Muscle layer of colon (tissue), 2 donors: ENCODE measurements around the gene CPED1.
"Not testable (repeated sequence)": the region's sequence is repeated elsewhere in the genome, so short reads cannot be mapped to it uniquely, and the experiment has no call there.

ENCODE experiments used
- H3K27ac ChIP-seq: one replicate; pipeline ENCODE4 v1.7.0; 2013; ENCODE audit warnings: low read depth, mild to moderate bottlenecking, low read length, moderate library complexity
- H3K27me3 ChIP-seq, 2 donors: one replicate each; pipeline ENCODE4 v1.7.0; 2013; ENCODE audit warnings: low read length in 2 of 2, mild to moderate bottlenecking in 2 of 2; ENCODE audit not compliant: insufficient read depth in 2 of 2, control insufficient read depth in 1 of 2
- H3K36me3 ChIP-seq: one replicate; pipeline ENCODE4 v1.7.0; 2013; ENCODE audit warnings: mild to moderate bottlenecking, low read length; ENCODE audit not compliant: insufficient read depth
- H3K4me1 ChIP-seq: one replicate; pipeline ENCODE4 v1.7.0; 2013; ENCODE audit warnings: mild to moderate bottlenecking, low read length; ENCODE audit not compliant: insufficient read depth
- H3K4me3 ChIP-seq, 2 donors: one replicate each; pipeline ENCODE4 v1.7.0; 2013; ENCODE audit warnings: low read length in 2 of 2, low read depth in 1 of 2, mild to moderate bottlenecking in 1 of 2, moderate library complexity in 1 of 2
- H3K9ac ChIP-seq: one replicate; pipeline ENCODE4 v1.7.0; 2013; ENCODE audit warnings: low read length
- H3K9me3 ChIP-seq: one replicate; pipeline ENCODE4 v1.7.0; 2013; ENCODE audit warnings: mild to moderate bottlenecking, low read length
- donor health status: abdominal sarcoma.
- donor health status: Adenocarcinoma of cecum.

The CPED1 gene

DNA sequence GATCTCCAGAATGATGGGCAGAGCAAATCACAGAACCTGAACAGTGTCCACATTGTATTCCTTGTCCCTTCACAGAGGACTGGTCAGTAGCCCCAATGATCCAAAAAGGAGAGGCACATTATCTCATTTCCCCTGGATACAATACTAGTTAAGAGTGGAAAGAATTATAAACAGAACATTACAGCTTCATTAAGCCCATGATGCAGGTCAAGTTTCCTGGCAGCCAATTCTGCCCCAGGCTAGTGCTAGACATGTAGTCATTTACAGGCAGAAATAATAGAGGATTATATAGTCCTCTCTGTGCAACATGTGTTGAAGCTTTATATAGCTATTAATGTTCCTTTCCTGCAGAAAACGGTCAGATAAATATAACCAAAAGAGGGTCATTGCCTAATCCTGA is 216.0 kb downstream of the CPED1 start:
- no peak overlapping the region for H3K9ac ChIP-seq
- H3K9me3 ChIP-seq, result no peaks in the 10 kb centered on the region
- H3K36me3 ChIP-seq, result no peaks in the 10 kb centered on the region
- no peak overlapping the region for H3K27ac ChIP-seq
- H3K4me3 ChIP-seq, result no peak overlapping the region
- no peaks in the 10 kb centered on the region for H3K4me1 ChIP-seq
- no peaks in the 10 kb centered on the region for H3K27me3 ChIP-seq

GRCh38 chr7:121205777-121206176 is 217.3 kb downstream of the CPED1 start:
- Histone ChIP-seq H3K4me3 (no peak overlapping the region), H3K27me3 (no peaks in the 10 kb centered on the region), H3K9me3 (no peaks in the 10 kb centered on the region), H3K27ac (no peak overlapping the region), H3K36me3 (no peaks in the 10 kb centered on the region), H3K4me1 (no peaks in the 10 kb centered on the region), H3K9ac (no peak overlapping the region)

DNA sequence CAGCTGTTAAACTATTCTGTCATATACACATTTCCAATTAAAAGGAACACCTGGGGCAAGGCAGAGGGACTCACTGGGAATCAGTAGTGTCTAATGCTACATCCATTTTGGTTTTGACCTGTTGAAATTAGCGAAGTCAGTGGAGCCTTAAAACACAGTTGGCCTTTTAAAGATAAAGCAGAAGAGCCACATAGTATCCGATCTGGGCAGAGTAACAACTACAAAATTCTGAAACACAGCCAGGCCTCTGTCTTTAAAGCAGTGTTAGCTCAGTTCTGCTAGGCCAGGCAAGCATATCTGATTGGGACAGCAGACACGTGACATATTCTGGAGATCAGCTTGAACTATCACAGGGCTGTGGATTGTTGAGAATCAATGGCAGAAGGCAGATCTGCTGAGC is 222.7 kb downstream of the CPED1 start:
- H3K9me3 ChIP-seq, result no peaks in the 10 kb centered on the region
- H3K27me3 ChIP-seq, result no peaks in the 10 kb centered on the region
- H3K27ac ChIP-seq, result no peak overlapping the region
- no peak overlapping the region for H3K9ac ChIP-seq
- H3K36me3 ChIP-seq, result no peaks in the 10 kb centered on the region
- no peak overlapping the region for H3K4me3 ChIP-seq
- H3K4me1 ChIP-seq, result peaks cover 8% of the 10 kb centered on the region

DNA sequence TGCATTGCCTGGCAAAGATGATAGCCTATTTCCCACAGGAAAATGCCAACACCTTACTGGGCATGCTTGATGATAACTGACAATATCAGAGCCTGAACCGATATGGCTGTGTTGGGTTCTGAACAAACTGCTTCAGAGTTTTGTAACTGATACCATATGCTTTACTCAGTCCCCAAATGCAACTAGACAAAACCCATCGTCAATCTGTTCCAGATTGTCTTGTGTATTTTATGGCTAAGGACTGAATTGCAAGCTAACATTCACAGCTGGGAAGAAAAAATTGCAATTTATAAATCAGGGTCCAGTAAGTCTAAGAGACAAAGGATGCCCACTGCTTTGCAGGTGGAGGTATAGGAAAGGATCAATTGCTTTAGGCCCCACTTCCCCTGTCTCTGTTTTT is 223.5 kb downstream of the CPED1 start:
- H3K9ac ChIP-seq, result no peak overlapping the region
- H3K27me3 ChIP-seq, result no peaks in the 10 kb centered on the region
- H3K9me3 ChIP-seq, result no peaks in the 10 kb centered on the region

GRCh38 chr7:121214657-121215056 is 226.1 kb downstream of the CPED1 start:
- H3K9me3 ChIP-seq, result no peaks in the 10 kb centered on the region
- no peaks in the 10 kb centered on the region for H3K27me3 ChIP-seq
- H3K27ac ChIP-seq, result no peak overlapping the region
- no peaks in the 10 kb centered on the region for H3K36me3 ChIP-seq
- H3K4me3 ChIP-seq, result no peak overlapping the region
- peaks cover 8% of the 10 kb centered on the region for H3K4me1 ChIP-seq
- no peak overlapping the region for H3K9ac ChIP-seq

More for the DNA sequence above, 223.5 kb downstream of the CPED1 start:
- Histone ChIP-seq H3K27ac (no peak overlapping the region), H3K4me3 (no peak overlapping the region), H3K4me1 (peaks cover 8% of the 10 kb centered on the region), H3K36me3 (no peaks in the 10 kb centered on the region)

- Histone ChIP-seq H3K4me3 (no peak overlapping the region), H3K9ac (no peak overlapping the region), H3K4me1 (no peaks in the 10 kb centered on the region), H3K36me3 (no peaks in the 10 kb centered on the region), H3K9me3 (no peaks in the 10 kb centered on the region), H3K27ac (no peak overlapping the region), H3K27me3 (no peaks in the 10 kb centered on the region)
Observed at GRCh38 chr7:121219026-121219425, 230.5 kb downstream of the CPED1 start.

DNA sequence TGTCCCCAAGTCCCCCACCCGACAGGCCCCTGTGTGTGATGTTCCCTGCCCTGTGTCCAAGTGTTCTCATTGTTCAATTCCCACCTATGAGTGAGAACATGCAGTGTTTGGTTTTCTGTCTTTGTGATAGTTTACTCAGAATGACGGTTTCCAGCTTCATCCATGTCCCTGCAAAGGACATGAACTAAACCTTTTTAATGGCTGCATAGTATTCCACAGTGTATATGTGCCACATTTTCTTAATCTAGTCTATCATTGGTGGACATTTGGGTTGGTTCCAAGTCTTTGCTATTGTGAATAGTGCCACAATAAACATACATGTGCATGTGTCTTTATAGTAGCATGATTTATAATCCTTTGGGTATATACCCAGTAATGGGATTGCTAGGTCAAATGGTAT is 232.6 kb downstream of the CPED1 start:
- not testable (repeated sequence) for H3K9ac ChIP-seq, H3K4me1 ChIP-seq, H3K4me3 ChIP-seq, H3K27ac ChIP-seq, H3K9me3 ChIP-seq, H3K27me3 ChIP-seq, H3K36me3 ChIP-seq

- Histone ChIP-seq H3K9me3 (no peaks in the 10 kb centered on the region), H3K36me3 (no peaks in the 10 kb centered on the region), H3K4me3 (no peak overlapping the region), H3K9ac (no peak overlapping the region), H3K27ac (no peak overlapping the region), H3K4me1 (no peaks in the 10 kb centered on the region), H3K27me3 (no peaks in the 10 kb centered on the region)
Observed at GRCh38 chr7:121228779-121229178, 240.3 kb downstream of the CPED1 start.

DNA sequence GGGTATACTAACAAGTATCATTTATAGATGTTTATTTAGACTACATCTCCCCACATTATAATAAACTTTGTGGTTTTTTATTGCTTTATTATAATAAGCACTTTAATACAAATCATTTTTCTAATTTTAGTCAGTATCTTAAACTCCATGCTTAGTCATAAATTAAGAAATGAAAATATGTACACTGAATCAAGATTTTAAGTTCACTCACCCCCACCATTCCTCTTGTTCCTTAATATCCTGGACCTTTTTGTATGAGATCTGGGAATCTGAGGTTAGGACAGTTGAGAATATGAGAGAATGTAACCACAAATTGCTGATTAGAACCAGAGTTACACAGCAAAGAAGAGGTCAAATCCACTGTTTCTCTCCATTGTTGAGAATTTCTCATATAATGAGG is 246.7 kb downstream of the CPED1 start:
- Histone ChIP-seq H3K27ac (no peak overlapping the region), H3K4me1 (no peaks in the 10 kb centered on the region), H3K27me3 (no peaks in the 10 kb centered on the region), H3K4me3 (no peak overlapping the region), H3K9me3 (no peaks in the 10 kb centered on the region), H3K36me3 (peaks cover 18% of the 10 kb centered on the region), H3K9ac (no peak overlapping the region)

DNA sequence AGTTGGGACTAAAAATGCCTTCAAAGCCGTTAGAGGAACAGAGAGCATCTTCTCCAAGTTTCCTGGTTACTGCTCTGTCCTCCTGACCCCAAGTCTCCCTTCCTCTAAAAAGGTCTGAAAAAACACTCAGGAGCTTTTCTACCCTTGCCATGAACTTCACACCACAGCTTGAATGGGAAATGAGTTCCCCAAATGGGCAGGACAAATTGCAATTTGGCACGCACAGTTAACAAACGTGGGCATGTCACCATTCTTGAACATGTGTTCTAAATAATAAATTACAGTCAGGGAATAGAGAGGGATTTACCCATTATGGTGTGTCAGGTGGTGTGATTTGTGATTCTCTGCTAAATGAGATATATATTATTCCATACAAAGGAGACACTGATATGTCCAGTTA is 249.1 kb downstream of the CPED1 start:
- Histone ChIP-seq H3K27me3 (no peaks in the 10 kb centered on the region), H3K4me3 (no peak overlapping the region), H3K27ac (no peak overlapping the region), H3K4me1 (no peaks in the 10 kb centered on the region), H3K9ac (no peak overlapping the region), H3K36me3 (peaks cover 18% of the 10 kb centered on the region), H3K9me3 (no peaks in the 10 kb centered on the region)

- Histone ChIP-seq H3K9ac (no peak overlapping the region), H3K9me3 (no peaks in the 10 kb centered on the region), H3K4me1 (no peaks in the 10 kb centered on the region), H3K4me3 (no peak overlapping the region), H3K27me3 (no peaks in the 10 kb centered on the region), H3K27ac (no peak overlapping the region), H3K36me3 (peaks cover 28% of the 10 kb centered on the region)
Observed at GRCh38 chr7:121244120-121244870, 255.8 kb downstream of the CPED1 start.

DNA sequence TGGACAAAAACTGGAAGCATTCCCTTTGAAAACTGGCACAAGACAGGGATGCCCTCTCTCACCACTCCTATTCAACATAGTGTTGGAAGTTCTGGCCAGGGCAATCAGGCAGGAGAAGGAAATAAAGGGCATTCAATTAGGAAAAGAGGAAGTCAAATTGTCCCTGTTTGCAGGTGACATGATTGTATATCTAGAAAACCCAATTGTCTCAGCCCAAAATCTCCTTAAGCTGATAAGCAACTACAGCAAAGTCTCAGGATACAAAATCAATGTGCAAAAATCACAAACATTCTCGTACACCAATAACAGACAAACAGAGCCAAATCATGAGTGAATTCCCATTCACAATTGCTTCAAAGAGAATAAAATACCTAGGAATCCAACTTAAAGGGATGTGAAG is 262.9 kb downstream of the CPED1 start:
- H3K9me3 ChIP-seq, H3K4me1 ChIP-seq, H3K9ac ChIP-seq, H3K27ac ChIP-seq, H3K27me3 ChIP-seq, H3K4me3 ChIP-seq: not testable (repeated sequence)
- peaks cover 13% of the 10 kb centered on the region for H3K36me3 ChIP-seq
